GM18909 (cell line): ENCODE data around the gene VWA5B1.

Experiments
- ATAC-seq: cut with Tn5 transposase; IDR thresholded peaks from one replicate; pipeline ENCODE4 v1.9.1; 2021; ENCODE audit warnings: mild to moderate bottlenecking; ENCODE audit not compliant: unreplicated experiment, poor library complexity

VWA5B1 gene

DNA sequence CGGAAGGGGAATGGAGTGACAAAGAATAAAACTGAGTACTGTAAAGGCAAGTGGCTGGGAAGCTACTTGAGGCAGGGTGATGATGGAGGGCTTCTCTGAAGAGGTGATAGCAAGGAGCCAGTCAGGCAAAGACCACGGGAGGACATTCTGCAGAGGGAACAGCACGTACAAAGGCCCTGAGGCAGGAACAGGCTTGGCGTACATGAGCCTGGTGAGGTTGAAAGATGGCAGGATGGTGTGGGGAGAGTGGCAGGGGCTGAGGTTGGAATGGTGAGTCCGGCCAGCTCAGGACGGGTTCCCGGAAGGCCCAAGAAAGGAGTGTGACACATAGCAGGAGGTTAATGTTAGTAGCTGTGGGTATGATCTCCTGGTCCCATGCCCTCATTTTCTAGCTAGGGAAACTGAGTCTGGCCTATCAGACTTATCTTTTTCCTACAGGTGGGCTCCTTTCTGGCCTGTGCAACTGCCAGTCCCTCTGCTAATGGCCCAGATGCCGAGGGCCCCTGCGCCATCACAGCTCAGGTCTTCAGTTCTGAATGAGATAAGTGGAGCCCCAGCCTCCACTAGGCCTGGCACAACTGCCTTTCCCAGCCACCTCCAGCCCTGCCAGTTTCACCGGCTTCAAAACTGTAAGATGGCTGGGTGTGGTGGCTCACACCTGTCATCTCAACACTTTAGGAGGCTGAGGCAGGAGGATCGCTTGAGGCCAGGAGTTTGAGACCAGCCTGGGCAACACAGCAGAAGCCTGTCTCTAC lies 87.0 kb downstream of the VWA5B1 start:
- ATAC-seq = no peak

DNA sequence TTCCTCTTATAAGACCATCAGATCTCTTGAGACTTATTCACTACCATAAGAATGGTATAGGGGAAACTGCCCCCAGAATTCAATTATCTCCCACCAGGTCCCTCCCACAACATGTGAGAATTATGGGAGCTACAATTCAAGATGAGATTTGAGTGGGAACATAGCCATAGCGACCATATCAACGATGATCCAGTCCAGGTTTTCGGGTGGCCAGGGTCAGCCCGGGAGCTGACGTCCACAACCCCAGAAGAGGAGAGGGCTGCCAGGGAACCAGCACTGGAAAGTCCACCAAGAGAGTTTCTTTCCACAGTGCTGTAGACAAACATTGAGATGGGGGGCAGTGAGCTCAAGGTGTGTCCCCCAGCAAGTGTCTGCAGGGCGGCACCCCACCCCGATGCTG lies 88.4 kb downstream of the VWA5B1 start:
- ATAC-seq = no peak

DNA sequence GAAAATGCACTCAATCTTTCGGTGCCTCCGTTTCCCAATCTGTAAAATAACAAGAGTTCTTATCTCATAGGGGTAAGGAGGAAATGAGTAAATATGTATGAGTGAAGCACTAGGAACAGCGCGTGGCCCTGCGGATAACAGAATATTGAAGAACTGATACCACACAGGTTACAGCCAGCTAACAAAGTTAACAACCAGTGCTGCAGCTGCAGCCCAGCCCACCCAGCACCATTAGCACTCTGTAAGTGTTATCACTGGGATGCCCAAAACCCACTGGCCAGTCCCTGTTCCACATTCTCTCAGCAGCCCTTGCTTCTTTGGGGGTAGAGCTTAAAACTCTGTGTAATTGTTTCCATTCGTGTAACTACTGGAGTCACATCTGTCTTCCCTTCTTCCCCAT lies 89.5 kb downstream of the VWA5B1 start:
- ATAC-seq = no peak

DNA sequence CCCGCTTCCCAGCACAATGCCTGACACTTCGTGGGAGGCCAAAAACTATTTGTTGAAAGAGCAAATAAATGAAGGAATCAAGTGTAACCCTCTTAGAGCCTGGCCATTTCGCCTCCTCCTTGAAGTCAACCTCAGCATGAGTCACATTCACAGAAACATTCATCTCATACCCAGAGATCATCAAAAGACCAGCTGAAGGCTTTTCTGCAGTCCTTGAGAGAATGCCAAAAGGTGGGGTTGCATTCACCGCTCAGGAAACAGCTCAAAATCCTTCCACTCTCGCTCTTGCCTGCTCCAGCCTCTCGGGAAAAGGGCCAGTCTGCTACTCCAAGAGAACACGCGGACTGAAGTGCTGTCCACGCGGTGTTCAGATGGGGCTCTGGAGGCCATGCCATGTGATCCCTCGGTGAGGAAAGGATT lies 90.0 kb downstream of the VWA5B1 start:
- no peak for ATAC-seq

DNA sequence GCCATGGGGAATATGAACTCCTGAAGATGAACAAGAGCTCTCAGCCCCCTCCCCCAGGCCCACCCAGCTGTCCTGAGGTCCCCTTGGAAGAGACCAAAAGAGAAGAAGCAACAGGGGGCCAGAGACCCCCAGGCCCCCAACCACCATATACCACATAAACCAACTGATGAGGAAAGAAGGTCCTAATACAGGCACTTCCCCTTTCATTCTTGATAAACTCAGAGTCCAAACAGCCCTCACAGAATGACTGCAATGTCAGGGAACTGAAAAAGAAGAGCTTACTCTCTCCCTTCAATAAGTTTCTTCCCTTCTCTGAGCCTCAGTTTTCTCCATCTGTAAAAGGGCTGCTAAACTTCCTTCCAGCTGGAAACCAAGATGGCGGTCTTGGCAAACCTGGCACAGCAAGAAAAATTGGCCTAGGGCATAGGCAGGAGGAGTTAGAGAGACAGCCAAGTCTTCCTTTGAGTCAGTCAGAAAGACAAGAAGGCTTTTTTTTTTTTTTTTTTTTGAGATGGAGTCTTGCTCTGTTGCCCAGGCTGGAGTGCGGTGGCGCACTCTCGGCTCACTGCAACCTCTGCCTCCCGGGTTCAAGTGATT lies 90.5 kb downstream of the VWA5B1 start:
- no peak for ATAC-seq

DNA sequence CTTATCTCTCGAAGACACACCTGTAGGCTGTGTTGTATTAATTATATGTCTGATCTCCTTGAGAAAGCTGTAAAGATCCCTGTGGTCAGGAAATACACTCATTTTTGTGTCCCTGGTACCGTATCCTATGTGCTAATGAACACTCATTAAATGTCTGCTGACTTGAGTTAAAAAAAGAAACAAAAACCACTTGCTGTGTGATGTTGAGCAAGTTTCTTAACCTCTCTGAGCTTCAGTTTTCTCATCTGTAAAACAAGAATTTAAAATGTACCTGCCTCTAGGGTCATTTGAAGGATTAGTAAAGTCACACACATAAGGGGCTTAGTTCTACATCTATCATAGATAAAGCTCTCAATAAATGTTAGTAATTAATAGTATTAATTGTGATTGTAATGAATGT lies 91.3 kb downstream of the VWA5B1 start:
- no peak for ATAC-seq

DNA sequence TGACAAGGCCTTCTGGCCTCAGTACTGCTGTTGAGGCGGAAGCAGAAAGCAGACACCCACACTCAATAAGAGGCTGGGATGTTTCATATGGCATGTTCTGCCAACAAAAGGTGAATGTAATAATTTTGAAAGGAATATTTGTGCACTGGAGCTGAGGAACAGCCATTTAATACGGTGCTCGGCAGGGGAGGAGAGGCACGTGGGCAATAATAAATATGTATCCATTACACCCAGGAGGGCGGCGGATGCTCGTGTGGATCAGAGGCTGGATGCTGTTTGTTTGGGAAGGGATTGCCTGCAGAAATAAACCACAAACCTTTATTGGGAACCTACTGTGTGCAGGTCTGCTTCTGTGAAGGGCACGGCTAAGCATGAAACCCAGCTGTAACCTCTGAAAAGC lies 92.0 kb downstream of the VWA5B1 start:
- no peak for ATAC-seq

DNA sequence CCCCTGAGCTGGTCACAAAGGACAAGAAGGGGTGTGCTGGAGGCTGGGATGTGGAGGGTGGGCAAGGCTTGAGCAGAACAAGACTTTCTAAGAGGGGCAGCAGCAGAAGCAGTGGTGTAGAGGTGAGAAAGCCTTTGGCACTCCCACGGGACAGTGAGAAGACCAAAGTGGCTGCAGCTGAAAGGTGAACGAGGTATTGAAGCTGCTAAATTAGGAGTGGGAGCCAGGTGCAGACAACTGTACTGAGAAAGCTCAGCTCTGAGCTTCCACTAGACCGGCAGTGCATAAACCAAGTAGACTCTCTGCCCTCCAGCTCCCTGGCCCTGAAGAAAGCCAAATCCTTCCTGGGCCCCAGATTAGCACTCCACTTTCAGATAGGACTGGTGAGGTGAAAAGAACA lies 93.0 kb downstream of the VWA5B1 start:
- no peak for ATAC-seq

DNA sequence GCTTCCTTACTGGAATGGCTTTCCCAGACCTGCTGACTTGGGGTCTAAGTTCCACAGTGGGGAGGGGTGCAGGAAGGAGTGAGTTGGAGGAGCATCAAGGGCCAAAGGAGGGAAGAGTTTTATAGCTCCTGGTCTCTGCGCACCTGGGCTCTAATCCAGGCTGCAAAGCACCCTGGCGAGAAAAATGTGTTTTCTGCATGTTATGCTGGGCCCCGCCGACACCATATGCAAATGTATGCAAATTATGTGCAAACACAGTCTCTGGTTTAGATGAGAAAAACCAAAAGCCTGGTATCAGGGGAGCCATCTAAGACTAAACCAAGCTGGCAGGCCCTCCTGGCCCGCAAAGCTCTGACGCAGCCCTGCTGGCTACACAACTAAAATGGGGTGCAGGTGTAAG lies 95.0 kb downstream of the VWA5B1 start:
- no peak for ATAC-seq

DNA sequence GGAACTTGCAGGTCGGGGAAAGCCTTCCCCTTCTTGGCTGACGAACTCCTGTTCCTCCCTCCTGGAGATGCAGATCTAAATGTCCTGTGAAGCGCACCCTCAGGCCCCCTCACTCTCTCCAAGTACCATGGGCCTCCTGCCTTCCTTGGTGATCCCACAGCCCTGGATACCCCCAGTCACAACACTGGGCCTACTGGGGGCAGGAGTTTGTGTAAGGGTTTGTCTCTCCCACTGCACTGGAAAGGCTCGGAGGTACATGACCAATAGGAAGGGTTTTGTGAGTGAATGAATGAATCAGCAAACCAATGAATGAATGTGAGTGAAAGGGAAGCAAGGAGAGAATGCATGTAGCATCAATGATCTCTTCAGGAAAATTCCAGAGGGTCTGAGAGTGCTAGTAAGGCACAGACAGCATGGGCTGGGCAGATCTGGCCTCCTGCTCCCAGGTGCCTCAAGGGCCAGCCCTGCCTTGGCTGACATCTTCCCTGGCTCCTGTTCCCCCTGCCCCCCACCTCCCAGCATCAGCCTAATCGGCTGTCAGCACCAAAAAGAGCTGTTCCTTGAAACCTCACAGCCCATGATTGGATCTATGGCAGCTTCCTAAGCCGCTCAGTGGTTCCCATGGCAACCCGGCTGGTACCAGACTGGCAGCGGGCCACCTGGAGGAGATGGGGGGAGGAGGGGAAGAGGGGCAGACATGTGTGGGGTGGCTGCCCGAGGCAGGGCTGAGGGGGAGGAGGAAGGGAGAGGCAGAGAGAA lies 95.8 kb downstream of the VWA5B1 start:
- ATAC-seq = no peak

DNA sequence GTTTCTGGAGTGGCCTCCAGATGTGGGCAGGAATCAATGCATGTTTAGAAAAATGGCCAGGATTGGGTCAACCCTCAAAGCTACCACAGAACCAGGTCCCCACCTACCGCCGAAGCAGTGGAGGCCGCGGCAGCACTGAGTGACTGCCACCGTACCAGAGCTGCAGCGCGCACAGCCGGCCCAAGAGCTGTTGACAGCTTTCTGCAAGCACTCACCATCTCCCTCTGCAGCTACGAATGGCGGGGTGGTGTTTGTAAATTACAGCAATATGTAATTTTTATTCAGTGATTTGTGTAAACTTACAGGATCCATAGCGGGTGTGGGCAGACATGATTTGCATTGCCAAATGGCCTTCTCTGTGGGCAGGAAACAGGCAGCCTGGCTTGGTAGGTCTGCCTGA lies 98.9 kb downstream of the VWA5B1 start:
- no peak for ATAC-seq

DNA sequence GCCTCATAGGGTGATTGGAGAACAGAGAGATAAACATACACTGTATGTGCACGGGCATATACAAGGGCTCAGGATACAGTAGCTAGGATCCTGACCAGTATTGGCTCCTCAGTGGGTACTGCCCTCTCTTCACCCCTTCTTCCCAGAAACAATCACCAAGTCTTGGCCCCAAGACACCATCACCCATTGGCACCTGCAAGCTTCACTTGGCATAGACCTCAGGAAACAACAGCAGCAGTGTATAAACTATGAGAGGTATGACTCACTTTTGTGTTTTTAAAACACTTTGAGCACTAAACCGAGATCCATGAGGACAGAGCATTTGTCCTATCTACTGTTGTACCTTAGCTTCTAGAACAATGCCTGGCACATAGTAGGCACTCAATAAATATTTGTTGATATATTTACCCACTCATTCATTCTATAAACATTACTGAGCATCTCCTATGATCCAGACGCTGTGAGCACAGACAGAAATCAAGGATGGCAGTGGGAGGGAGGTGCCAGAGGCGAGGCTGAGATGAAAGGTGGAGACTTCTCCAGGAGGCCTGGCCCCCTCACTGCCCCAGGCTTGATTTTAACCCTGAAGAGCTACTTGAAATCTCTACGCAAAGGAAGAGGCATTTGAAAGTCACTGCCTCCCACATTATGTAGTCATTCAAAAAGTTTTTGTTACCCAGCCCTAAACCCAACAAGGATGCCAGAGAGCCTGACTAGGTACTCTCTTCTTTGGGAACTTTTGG lies 100.1 kb downstream of the VWA5B1 start:
- ATAC-seq = no peak

DNA sequence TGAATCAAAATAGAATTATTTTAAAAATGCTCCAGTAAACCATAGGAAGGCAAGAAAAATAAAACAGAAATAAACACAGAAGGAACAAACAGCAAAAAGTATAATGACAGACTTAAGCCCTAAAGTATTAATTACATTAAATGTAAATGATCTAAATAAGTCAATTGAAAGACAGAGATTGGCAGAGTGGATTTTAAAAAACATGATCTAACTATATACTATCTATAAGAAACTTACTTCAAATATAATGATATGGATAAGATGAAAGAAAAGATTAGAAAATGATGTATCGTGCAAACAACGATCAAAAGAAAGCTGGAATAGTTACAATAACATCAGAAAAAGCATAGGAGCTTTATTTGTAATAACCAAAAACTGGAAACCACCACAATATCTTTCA lies 104.6 kb downstream of the VWA5B1 start:
- ATAC-seq = no peak

DNA sequence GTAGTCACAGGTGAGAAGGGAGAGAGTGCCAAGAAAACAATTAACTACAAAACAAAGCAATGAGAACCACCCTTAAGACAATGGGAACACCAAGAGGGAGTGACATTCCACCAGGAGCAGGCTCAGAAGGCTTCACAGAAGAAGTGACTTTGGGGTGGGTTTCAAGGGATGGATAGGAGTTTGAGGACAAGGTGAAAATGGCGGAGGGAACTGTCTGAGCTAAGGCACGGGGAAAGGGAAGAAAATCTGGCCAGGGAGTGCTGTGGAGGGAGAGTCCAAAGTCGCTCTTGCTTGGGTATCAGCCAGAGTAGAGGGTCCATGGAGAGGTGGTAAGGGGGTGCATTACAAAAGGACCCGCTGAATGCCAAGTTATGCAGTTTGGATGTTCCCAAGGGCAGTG lies 108.1 kb downstream of the VWA5B1 start:
- no peak for ATAC-seq

DNA sequence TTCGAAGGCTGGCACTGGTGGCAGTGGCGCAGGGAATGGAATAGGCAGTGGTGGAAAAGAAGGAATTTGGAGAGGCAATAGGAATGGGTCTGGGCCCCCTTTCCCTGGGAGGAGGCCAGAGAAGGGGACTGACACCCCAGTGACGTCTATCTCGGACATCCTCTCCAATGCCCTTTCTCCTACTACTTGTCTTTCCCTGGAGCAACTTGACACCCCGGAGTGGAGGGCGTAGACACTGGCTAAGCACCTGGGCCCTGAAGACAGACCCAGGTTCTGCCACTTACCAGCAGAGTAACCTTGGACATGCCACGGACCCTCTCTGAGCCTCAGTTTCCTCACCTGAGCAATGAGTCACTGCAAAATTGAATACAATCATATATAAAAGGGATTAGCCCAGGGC lies 108.5 kb downstream of the VWA5B1 start:
- ATAC-seq = no peak

DNA sequence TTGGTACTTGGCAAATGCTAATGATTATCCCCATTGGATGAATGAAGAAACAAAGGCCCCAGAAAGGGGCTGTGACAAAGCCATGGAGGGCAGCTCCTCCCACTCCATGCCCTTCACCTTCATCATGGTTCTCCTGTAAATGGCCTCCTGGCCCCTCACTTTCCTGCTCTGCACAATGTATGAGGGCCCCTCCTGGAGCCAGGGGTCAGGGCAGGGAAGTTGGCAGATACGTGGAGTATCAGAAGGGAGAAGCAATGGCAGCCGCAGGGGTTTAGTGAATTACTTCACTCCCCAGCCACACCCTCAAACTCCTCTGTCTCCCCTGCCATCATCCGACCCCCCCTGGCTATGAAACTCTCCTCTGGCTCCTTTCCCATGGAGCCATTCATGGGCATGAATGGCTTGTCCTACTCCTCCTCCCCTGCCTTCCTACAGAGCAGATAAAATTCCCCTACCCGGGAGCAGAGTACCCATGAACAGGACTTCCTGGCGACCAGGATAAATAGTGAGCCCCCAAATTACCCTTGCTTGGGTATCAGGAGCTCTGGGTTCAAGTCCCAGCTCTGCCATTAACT lies 109.0 kb downstream of the VWA5B1 start:
- ATAC-seq = no peak

DNA sequence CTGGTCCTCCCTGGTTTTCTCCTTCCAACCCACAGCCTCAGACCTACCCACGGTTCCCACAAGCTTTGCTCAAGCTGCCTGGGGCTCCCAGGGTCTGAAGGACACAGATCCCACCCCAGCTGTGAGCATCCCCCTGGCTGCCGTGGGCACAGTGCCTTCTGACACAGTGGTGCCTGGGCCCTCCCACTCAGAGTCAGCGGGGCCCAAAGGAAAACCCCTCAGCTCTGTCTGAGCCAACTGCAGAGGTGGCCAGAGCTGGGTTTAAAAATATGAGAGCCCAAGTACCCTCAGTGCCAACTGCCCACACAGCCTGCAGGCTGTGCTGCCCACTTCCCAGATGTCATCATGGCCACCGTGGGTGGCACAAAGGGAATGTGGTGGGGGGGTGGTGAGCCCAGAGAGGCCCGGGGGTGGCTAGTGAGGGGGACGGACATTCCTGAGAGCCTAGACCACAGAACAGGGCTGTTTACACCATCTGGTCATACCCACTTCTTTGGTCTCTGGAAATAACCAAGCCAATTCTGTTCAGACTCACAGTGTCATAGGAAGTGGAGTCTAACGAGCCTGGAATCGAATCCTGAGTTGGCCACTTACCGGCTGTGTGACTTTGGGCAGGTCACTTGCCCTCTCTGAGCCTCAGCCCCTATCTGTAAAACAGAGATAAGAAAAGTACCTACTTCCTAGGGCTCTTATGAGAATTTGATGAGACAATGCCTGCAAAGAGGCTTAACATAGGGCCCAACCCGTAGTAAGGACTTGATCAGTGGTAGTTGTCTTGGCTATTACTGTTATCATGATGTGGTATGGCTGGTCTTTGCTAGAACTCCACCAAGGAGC lies 109.9 kb downstream of the VWA5B1 start:
- ATAC-seq = no peak

DNA sequence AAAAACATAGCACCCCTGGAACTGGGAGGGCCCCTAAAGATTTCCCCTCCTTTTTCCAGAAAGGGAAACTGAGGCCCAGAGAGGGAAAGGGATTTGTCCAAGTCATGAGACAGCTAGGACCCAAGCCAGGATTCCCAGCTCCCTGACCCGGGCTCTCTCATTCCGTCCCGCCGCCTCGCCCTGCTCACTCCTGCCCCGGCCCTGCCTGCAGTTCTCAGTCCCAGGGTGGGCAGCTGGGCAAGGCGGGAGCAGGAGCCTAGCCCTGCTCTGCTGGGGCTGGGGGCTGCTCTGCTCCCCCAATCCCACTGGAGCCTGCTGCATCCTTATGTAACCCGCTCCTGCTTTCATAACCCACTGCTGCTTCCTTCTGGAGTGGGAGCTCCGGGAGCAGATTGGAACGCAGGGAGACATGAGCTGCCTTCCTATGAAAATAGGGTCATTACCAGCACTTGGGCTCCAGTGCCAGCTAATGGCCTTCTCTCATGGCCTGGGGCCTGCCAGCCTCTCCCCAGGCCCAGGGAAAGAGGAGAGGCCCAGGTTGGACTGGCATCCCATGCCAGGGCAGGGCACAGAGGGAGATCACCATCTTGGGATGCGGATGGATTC lies 110.8 kb downstream of the VWA5B1 start:
- ATAC-seq = no peak
